Fibroblast of lung (primary cell): ENCODE results near the gene BIRC5. TPM values are rescaled to one million over a fixed set of nuclear protein-coding genes. Genes with fewer than 3 reads are reported as not detected.

ENCODE experiments used
- DNase-seq, 2 donors: peaks; one replicate each; pipeline versions ENCODE4 v3.0.0 to v3.0.0-alpha.2; 2010; ENCODE audit warnings: low read depth in 2 of 2
- H2AFZ ChIP-seq: 2 replicates; pipeline ENCODE4 v1.5.1; 2012; ENCODE audit warnings: low read length, control low read depth, inconsistent platforms
- H3K27ac ChIP-seq: 2 replicates; pipeline ENCODE4 v1.5.1; 2011; ENCODE audit warnings: low read length, control low read depth; ENCODE audit not compliant: insufficient read depth
- H3K27me3 ChIP-seq: 2 replicates; pipeline ENCODE4 v1.5.1; 2011; ENCODE audit warnings: mild to moderate bottlenecking, low read length; ENCODE audit not compliant: control insufficient read depth, insufficient read depth
- H3K36me3 ChIP-seq: 2 replicates; pipeline ENCODE4 v1.5.1; 2011; ENCODE audit warnings: low read length; ENCODE audit not compliant: control insufficient read depth, insufficient read depth
- H3K4me1 ChIP-seq: 2 replicates; pipeline ENCODE4 v1.5.1; 2011; ENCODE audit warnings: low read length; ENCODE audit not compliant: control insufficient read depth, insufficient read depth; ENCODE audit errors: extremely low read depth
- H3K4me2 ChIP-seq: 2 replicates; pipeline ENCODE4 v1.5.1; 2011; ENCODE audit warnings: low read length, control low read depth; ENCODE audit not compliant: insufficient read depth; ENCODE audit errors: extremely low read depth
- H3K4me3 ChIP-seq, 4 experiments: fragments of 200-600 bp in 1 of 4; sonication (generic) in 1 of 4; replicated peaks in 1 of 4; 2 replicates each; pipeline ENCODE4 v1.5.1; 2011 to 2016; ENCODE audit warnings: low read length in 4 of 4, low read depth in 3 of 4, mild to moderate bottlenecking in 3 of 4, control low read depth in 2 of 4, inconsistent platforms in 1 of 4, mixed read lengths in 1 of 4; ENCODE audit not compliant: insufficient read depth in 1 of 4; ENCODE audit errors: control extremely low read depth in 1 of 4
- H3K79me2 ChIP-seq: 2 replicates; pipeline ENCODE4 v1.5.1; 2012; ENCODE audit warnings: mild to moderate bottlenecking, low read length, inconsistent platforms; ENCODE audit not compliant: control insufficient read depth, insufficient read depth
- H3K9ac ChIP-seq: 2 replicates; pipeline ENCODE4 v1.5.1; 2011; ENCODE audit warnings: mild to moderate bottlenecking, low read length, control low read depth; ENCODE audit not compliant: insufficient read depth
- H3K9me3 ChIP-seq: 2 replicates; pipeline ENCODE4 v1.5.1; 2012; ENCODE audit warnings: low read depth, low read length; ENCODE audit not compliant: control insufficient read depth, insufficient read depth
- H4K20me1 ChIP-seq: 2 replicates; pipeline ENCODE4 v1.5.1; 2011; ENCODE audit warnings: low read length; ENCODE audit not compliant: control insufficient read depth, insufficient read depth; ENCODE audit errors: extremely low read depth
- EZH2 ChIP-seq: IDR thresholded peaks from 2 replicates; pipeline ENCODE4 v1.5.1; 2012; ENCODE audit warnings: low read length, control low read depth, mild to moderate bottlenecking; ENCODE audit errors: missing control alignments
- polyA plus RNA-seq, 2 donors: library from polyadenylated mRNA; depleted of rRNA in 1 of 2; stranded (reverse) in 1 of 2; unstranded in 1 of 2; fragments of >200 nt; gene quantifications; 2 replicates each; pipeline ENCODE4 v1.2.1, GENCODE V29; 2011 to 2012; ENCODE audit warnings: missing spikeins in 1 of 2
- total RNA-seq: library from RNA; depleted of rRNA; stranded (reverse); fragments of >200 nt; gene quantifications from 2 replicates; pipeline ENCODE4 v1.2.1, GENCODE V29; 2014
- TF ChIP-seq, protein P1 (sequence below), 2 donors: IDR thresholded peaks in 1 of 2; conservative IDR thresholded peaks in 1 of 2; 1 replicate in 1 of 2; 2 replicates in 1 of 2; pipeline ENCODE4 v1.5.1; 2011 to 2012; ENCODE audit warnings: low read length in 2 of 2, control low read depth in 1 of 2, inconsistent platforms in 1 of 2, low read depth in 1 of 2, mild to moderate bottlenecking in 1 of 2

BIRC5 gene
- total and polyA plus RNA-seq, 2 donors (not counting 1 experiment from before 2014, with no cell fraction given): 11.1 to 28.6 TPM

- Histone ChIP-seq H3K9me3 (no peaks in the 10 kb centered on the region), H3K4me3 (no peak overlapping the region), H4K20me1 (no peaks in the 10 kb centered on the region), H3K4me2 (no peak overlapping the region), H3K79me2 (no peaks in the 10 kb centered on the region), H3K27ac (no peak overlapping the region), H3K9ac (no peak overlapping the region), H3K36me3 (no peaks in the 10 kb centered on the region), H3K27me3 (peaks cover 3% of the 10 kb centered on the region), H2AFZ (no peak overlapping the region), H3K4me1 (no peaks in the 10 kb centered on the region)
- peak; percentile 47 to 59 for DNase-seq
- TF ChIP-seq, protein P1, sequence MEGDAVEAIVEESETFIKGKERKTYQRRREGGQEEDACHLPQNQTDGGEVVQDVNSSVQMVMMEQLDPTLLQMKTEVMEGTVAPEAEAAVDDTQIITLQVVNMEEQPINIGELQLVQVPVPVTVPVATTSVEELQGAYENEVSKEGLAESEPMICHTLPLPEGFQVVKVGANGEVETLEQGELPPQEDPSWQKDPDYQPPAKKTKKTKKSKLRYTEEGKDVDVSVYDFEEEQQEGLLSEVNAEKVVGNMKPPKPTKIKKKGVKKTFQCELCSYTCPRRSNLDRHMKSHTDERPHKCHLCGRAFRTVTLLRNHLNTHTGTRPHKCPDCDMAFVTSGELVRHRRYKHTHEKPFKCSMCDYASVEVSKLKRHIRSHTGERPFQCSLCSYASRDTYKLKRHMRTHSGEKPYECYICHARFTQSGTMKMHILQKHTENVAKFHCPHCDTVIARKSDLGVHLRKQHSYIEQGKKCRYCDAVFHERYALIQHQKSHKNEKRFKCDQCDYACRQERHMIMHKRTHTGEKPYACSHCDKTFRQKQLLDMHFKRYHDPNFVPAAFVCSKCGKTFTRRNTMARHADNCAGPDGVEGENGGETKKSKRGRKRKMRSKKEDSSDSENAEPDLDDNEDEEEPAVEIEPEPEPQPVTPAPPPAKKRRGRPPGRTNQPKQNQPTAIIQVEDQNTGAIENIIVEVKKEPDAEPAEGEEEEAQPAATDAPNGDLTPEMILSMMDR (conservative IDR thresholded peaks at IDR 0.05 in 1 of 2, IDR thresholded peaks at IDR 0.05 in 1 of 2; ENCODE audit: low read depth in 1 of 2, low read length in 2 of 2): no peak
- TF ChIP-seq EZH2: peak; percentile 51
Measured at GRCh38 chr17:78241277-78242023, 27.4 kb downstream of the BIRC5 start.

DNA sequence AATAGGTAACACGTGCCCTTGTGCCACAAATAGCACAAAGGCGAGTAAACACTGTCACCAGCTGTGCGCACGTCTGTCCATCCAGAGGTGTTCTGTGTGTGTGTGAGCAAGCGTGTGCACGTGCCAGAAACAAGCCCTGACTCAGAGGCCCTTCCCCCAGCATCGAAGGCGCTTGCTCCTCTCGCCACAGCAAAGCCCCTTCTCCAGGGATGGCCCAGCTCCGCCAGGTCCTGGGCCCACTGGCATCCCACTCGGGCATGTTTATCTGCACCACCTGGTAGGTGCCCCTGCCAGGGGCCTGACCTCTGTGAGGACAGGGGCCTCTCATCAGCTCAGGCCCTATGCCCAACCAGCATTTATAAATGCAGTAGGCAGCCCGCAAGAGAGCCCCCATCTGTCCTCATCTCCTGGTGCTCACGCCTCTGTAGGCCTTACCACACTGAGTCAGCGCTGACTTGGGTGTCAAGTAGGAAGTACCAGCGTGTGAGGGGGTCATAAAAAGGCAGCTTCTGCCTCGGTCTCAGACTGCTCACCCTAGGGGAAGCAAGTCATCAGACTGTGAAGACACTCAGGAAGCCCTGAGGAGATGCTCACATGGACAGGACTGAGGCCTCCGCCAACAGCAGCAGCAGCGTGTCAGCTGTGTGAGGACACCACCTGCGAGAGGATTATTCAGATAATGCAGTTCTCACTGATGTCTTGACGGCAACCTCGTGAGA, 28.1 kb downstream of the BIRC5 start:
- no peak for TF ChIP-seq EZH2
- TF ChIP-seq, protein P1 (conservative IDR thresholded peaks at IDR 0.05 in 1 of 2, IDR thresholded peaks at IDR 0.05 in 1 of 2; ENCODE audit: low read depth in 1 of 2, low read length in 2 of 2): no peak
- Histone ChIP-seq H3K79me2 (no peaks in the 10 kb centered on the region), H4K20me1 (no peaks in the 10 kb centered on the region), H2AFZ (no peak overlapping the region), H3K27me3 (peaks cover 3% of the 10 kb centered on the region), H3K9me3 (no peaks in the 10 kb centered on the region), H3K4me1 (no peaks in the 10 kb centered on the region), H3K4me2 (no peak overlapping the region), H3K9ac (no peak overlapping the region), H3K4me3 (no peak overlapping the region), H3K27ac (no peak overlapping the region), H3K36me3 (no peaks in the 10 kb centered on the region)
- peak in 1 of 2 donors; percentile 3 for DNase-seq

DNA sequence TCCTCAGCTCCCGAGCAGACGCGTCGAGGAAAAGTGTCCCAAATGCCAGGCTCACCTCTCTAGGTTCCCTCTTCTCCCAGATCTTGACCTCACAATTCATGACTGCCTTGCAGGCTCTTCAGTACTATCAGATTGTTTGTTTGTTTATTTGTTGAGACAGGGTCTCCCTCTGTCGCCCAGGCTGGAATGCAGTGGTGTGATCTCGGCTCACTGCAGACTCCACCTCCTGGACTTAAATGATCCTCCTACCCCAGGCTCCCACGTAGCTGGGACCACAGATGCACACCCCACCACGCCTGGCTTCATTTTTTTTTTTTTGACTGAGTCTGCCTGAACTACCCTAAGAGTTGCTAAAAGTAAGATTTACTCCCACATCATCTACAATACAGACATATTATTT, 33.3 kb downstream of the BIRC5 start:
- no peaks in the 10 kb centered on the region for H4K20me1 ChIP-seq
- H3K9ac ChIP-seq: no peak overlapping the region
- H2AFZ ChIP-seq: no peak overlapping the region
- TF ChIP-seq EZH2: no peak
- TF ChIP-seq, protein P1 (conservative IDR thresholded peaks at IDR 0.05 in 1 of 2, IDR thresholded peaks at IDR 0.05 in 1 of 2; ENCODE audit: low read depth in 1 of 2, low read length in 2 of 2): no peak
- no peak overlapping the region for H3K4me2 ChIP-seq
- H3K36me3 ChIP-seq: no peaks in the 10 kb centered on the region
- peaks cover 4% of the 10 kb centered on the region for H3K4me1 ChIP-seq
- H3K79me2 ChIP-seq: no peaks in the 10 kb centered on the region
- no peaks in the 10 kb centered on the region for H3K9me3 ChIP-seq
- peaks cover 2% of the 10 kb centered on the region for H3K27me3 ChIP-seq
- DNase-seq: no peak
- H3K27ac ChIP-seq: no peak overlapping the region
- H3K4me3 ChIP-seq: no peak overlapping the region
